Subcutaneous preadipocyte (primary cell): ENCODE results near the gene TLNRD1. TPM values are rescaled to one million over a fixed set of nuclear protein-coding genes. Genes with fewer than 3 reads are reported as not detected.

Source experiments
- small RNA-seq: library from RNA; depleted of rRNA; stranded (forward); fragments of <200 nt; gene quantifications from one replicate; pipeline ENCODE3, GENCODE V24; 2012
- total RNA-seq: library from RNA; depleted of rRNA; stranded (reverse); fragments of >200 nt; gene quantifications from 2 replicates; pipeline ENCODE4 v1.2.3, GENCODE V29; 2012

TLNRD1 gene
- total RNA-seq, result 9.9 and 15.8 TPM in 2 replicates

DNA sequence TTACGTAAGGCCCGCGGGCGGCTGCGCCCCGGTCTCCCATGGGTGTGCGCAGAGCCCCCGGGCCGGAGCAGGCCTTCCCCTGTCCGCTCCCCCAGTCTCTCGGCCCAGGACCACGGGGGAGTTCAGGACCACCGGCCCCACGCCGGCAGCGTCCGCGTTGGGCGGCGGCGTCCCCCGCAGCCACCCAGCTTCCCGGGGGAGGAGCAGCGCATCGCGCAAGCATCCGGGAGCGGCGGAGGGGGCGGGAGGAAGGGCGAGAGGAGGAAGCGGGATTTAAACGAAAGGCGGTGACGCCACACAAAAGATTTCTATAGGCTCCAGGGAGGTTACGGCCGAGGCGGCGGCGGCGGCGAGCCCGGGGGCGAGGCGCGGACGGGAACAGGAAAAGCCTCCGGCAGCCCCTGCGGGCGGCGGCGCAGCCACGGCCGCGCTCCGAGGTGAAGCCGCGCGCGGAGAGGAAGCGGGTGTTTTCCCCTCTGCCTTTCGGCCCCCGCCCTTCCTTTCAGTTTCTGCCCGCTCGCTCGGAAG lies at the start of gene TLNRD1:
Gene TLNRD1 (plus strand): TSS at position 300 of the 528 bp plus-strand sequence. CDS start 1,349 bp downstream, outside the sequence.

DNA sequence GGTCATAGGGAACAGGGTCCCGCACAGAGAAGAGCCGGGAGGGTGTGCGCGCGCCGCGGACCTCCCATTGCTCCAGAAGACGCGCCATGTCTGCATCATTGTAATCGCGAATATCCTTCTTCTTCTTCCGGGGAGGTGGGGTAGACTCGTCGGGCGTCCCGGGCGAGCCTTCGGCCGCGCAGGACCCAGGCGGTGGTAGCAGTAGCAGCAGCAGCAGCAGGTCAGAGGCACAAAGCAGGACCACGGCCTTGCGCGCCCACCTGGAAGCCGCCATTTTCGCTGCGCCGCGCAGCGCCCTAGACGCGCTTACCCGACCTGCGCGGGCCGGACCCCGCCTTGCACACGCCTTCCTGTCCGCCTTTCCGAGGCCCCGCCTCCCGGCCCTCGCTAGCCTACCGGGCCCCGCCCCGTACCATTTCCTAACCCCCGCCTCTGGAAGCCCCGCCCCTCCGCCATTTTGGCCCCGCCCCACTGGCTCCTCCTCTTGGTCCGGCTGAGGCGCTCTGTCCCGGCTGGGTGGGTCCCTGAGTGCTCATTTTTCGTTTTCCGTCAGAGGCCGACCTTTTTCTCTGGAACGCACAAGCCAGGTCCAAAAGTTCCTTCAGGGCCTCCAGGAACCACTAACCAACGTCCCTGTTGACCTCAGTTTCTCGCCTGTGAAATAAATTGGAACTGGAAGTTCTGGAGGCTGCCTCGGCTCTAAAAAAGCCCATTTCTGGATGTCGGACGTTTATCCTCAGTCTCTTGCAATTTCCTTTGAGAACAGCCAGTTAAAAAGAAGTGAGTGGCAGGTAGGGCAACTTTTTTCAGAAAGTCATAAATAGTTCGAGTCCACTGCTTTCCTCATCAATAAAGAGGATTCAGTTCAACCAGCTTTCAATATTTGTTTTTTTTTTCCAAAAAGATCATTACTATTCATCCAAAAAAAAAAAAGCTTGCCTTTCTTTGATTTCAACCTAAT lies 10.9 kb upstream of the TLNRD1 start, which contains the start of gene MESD:
Gene MESD (minus strand): TSS at position 302 of the 961 bp plus-strand sequence. CDS start 28 bp downstream, at position 274.

Small RNA genes within 50 kb of the gene (small RNA-seq; reads per million reads assigned to genes)
- not detected for gene MIR4514

Other genes starting within 250 kb of the TLNRD1 start
- gene CEMIP, start 221.6 kb upstream of the TLNRD1 start, total RNA-seq, result 1.4 and 8.5 TPM in 2 replicates
- 16.9 and 19.4 TPM in 2 replicates for gene MESD, start 11.1 kb upstream of the TLNRD1 start, total RNA-seq
- gene CFAP161, start 133.3 kb downstream of the TLNRD1 start, total RNA-seq, result under 0.01 TPM in 2 replicates
- gene IL16, start 196.0 kb downstream of the TLNRD1 start, total RNA-seq, result 1.6 and 4.0 TPM in 2 replicates